Measurements from ENCODE around the gene GET4. TPM values are rescaled to one million over a fixed set of nuclear protein-coding genes. Genes with fewer than 3 reads are reported as not detected.
A peak's percentile ranks its signal among the peaks of the same experiment; 100 is the strongest.

Gene GET4
- polyA plus RNA-seq, 3 donors: 20.1 to 36.8 (median 25.5) TPM

GRCh38 chr7:901388-902154 is 25.2 kb downstream of the GET4 start:
- peaks cover 62 to 73% of the 10 kb centered on the region in 2 donors for H3K36me3 ChIP-seq (replicated peaks in 1 of 2; ENCODE audit: control insufficient read depth in 1 of 2, insufficient read depth in 2 of 2, low read length in 2 of 2)
- H3K9me3 ChIP-seq (replicated peaks in 1 of 2; ENCODE audit: control insufficient read depth in 1 of 2, insufficient read depth in 1 of 2, low read length in 2 of 2): no peaks in the 10 kb centered on the region
- H3K27ac ChIP-seq (ENCODE audit: low read depth in 1 of 2, low read length in 2 of 2): peak overlapping the region; percentile 24 to 26
- WGBS (ENCODE audit: insufficient coverage): 13% methylated on average over 5 of the region's 24 CpGs
- intact Hi-C loops (cut with micrococcal nuclease): loop anchor here (5.0 to 10.0 kb wide), 2 partner anchors 71 to 163 kb away; no protein-coding TSS in a partner anchor
- no peaks in the 10 kb centered on the region for H3K27me3 ChIP-seq (ENCODE audit: control insufficient read depth in 2 of 2, insufficient read depth in 2 of 2, low read length in 2 of 2)
- peaks cover 9 to 12% of the 10 kb centered on the region in 2 donors for H3K4me1 ChIP-seq (ENCODE audit: control insufficient read depth in 1 of 2, insufficient read depth in 2 of 2, low read length in 2 of 2)
- Mint-ChIP-seq H3K27me3 (ENCODE audit: low read depth in 3 of 3) (no peaks in the 10 kb centered on the region), H3K27ac (peak overlapping the region; percentile 26 to 85 (median 63)), H3K4me3 (no peak overlapping the region), H3K4me1 (peaks cover 16% of the 10 kb centered on the region), H3K36me3 (peaks cover 25 to 62% of the 10 kb centered on the region in 2 donors), H3K9me3 (no peaks in the 10 kb centered on the region)
- H3K79me2 ChIP-seq (ENCODE audit: insufficient read depth, low read length): peaks cover 15% of the 10 kb centered on the region
- H3K4me3 ChIP-seq (replicated peaks in 1 of 3; ENCODE audit: low read depth in 2 of 3, low read length in 3 of 3): no peak overlapping the region
- H3K4me2 ChIP-seq (replicated peaks; ENCODE audit: extremely low read depth, low read length, poor library complexity, severe bottlenecking): no peak overlapping the region
- H2AFZ ChIP-seq (ENCODE audit: insufficient read depth, low read depth, low read length, poor library complexity, severe bottlenecking): no peak overlapping the region
- no peak overlapping the region for H3K9ac ChIP-seq (ENCODE audit: insufficient read depth, low read length, poor library complexity, severe bottlenecking)
- TF ChIP-seq CTCF (IDR thresholded peaks at IDR 0.05): no peak
- peaks cover 91% of the 10 kb centered on the region for H4K20me1 ChIP-seq (ENCODE audit: insufficient read depth, low read length)
- DNase-seq: peak; percentile 82 to 85 (median 84)

GRCh38 chr7:902996-903395 is 26.6 kb downstream of the GET4 start:
- Histone ChIP-seq H2AFZ (ENCODE audit: insufficient read depth, low read depth, low read length, poor library complexity, severe bottlenecking) (no peak overlapping the region), H4K20me1 (ENCODE audit: insufficient read depth, low read length) (peaks cover 91% of the 10 kb centered on the region), H3K9ac (ENCODE audit: insufficient read depth, low read length, poor library complexity, severe bottlenecking) (no peak overlapping the region), H3K79me2 (ENCODE audit: insufficient read depth, low read length) (peaks cover 18% of the 10 kb centered on the region), H3K9me3 (replicated peaks in 1 of 2; ENCODE audit: control insufficient read depth in 1 of 2, insufficient read depth in 1 of 2, low read length in 2 of 2) (no peaks in the 10 kb centered on the region), H3K4me1 (ENCODE audit: control insufficient read depth in 1 of 2, insufficient read depth in 2 of 2, low read length in 2 of 2) (peaks cover 23 to 26% of the 10 kb centered on the region in 2 donors), H3K27me3 (ENCODE audit: control insufficient read depth in 2 of 2, insufficient read depth in 2 of 2, low read length in 2 of 2) (no peaks in the 10 kb centered on the region), H3K27ac (ENCODE audit: low read depth in 1 of 2, low read length in 2 of 2) (no peak overlapping the region), H3K36me3 (replicated peaks in 1 of 2; ENCODE audit: control insufficient read depth in 1 of 2, insufficient read depth in 2 of 2, low read length in 2 of 2) (peaks cover 48 to 58% of the 10 kb centered on the region in 2 donors), H3K4me3 (replicated peaks in 1 of 3; ENCODE audit: low read depth in 2 of 3, low read length in 3 of 3) (no peak overlapping the region), H3K4me2 (replicated peaks; ENCODE audit: extremely low read depth, low read length, poor library complexity, severe bottlenecking) (no peak overlapping the region)
- no peaks in the 10 kb centered on the region for H3K9me3 Mint-ChIP-seq
- H3K27ac Mint-ChIP-seq: peak overlapping the region in 1 of 7 donors; percentile 7
- intact Hi-C loops (cut with micrococcal nuclease): loop anchor here (5.0 to 10.0 kb wide), 2 partner anchors 69 to 162 kb away; no protein-coding TSS in a partner anchor
- peaks cover 18 to 56% of the 10 kb centered on the region in 2 donors for H3K36me3 Mint-ChIP-seq
- H3K4me3 Mint-ChIP-seq: no peak overlapping the region
- TF ChIP-seq CTCF (IDR thresholded peaks at IDR 0.05): no peak
- no peaks in the 10 kb centered on the region for H3K27me3 Mint-ChIP-seq (ENCODE audit: low read depth in 3 of 3)
- DNase-seq: no peak
- H3K4me1 Mint-ChIP-seq: peaks cover 22% of the 10 kb centered on the region
- WGBS (ENCODE audit: insufficient coverage): 94% methylated on average over 22 of the region's 22 CpGs
